ENCODE results near the gene BEX2. TPM values are rescaled to one million over a fixed set of nuclear protein-coding genes. Genes with fewer than 3 reads are reported as not detected.

Gene BEX2
- polyA plus RNA-seq, 1 donor, result 55.9 TPM

GRCh38 chrX:103276581-103277002 is 34.2 kb downstream of the BEX2 start, which contains the start of gene TCEAL5:
Gene TCEAL5, minus strand, starts transcription at chrX:103276750. Its CDS starts 2,187 bp downstream, at chrX:103274563.
- H3K27me3 ChIP-seq (ENCODE audit: control insufficient read depth, insufficient read depth, low read length), result peaks cover 13% of the 10 kb centered on the region
- peak; percentile 20 to 31 for DNase-seq
- WGBS (ENCODE audit: insufficient coverage, low lambda C conversion rate), result no CpG with 5 or more reads among the region's 17 CpGs
- H3K4me1 ChIP-seq (ENCODE audit: control insufficient read depth, insufficient read depth, low read length), result no peaks in the 10 kb centered on the region
- H3K27ac ChIP-seq (ENCODE audit: low read length), result no peak within 1 kb of the TSS
- no peaks in the 10 kb centered on the region for H3K36me3 ChIP-seq (ENCODE audit: control insufficient read depth, insufficient read depth, low read length)
- H3K9me3 ChIP-seq (ENCODE audit: control insufficient read depth, low read depth, low read length), result no peaks in the 10 kb centered on the region
- peak within 1 kb of the TSS; percentile 28 for H3K4me3 ChIP-seq (ENCODE audit: low read length)

- no peak overlapping the region for H3K27ac ChIP-seq (ENCODE audit: low read length)
- no peaks in the 10 kb centered on the region for H3K9me3 ChIP-seq (ENCODE audit: control insufficient read depth, low read depth, low read length)
- WGBS (ENCODE audit: insufficient coverage, low lambda C conversion rate), result no CpG with 5 or more reads among the region's 23 CpGs
- no peaks in the 10 kb centered on the region for H3K4me1 ChIP-seq (ENCODE audit: control insufficient read depth, insufficient read depth, low read length)
- H3K4me3 ChIP-seq (ENCODE audit: low read length), result peak overlapping the region; percentile 28
- DNase-seq, result no peak
- no peaks in the 10 kb centered on the region for H3K36me3 ChIP-seq (ENCODE audit: control insufficient read depth, insufficient read depth, low read length)
- H3K27me3 ChIP-seq (ENCODE audit: control insufficient read depth, insufficient read depth, low read length), result peaks cover 13% of the 10 kb centered on the region
Observed at GRCh38 chrX:103275947-103276567, 34.7 kb downstream of the BEX2 start.

GRCh38 chrX:103274284-103274683 is 36.5 kb downstream of the BEX2 start:
- no peak overlapping the region for H3K4me3 ChIP-seq (ENCODE audit: low read length)
- DNase-seq, result no peak
- peaks cover 13% of the 10 kb centered on the region for H3K27me3 ChIP-seq (ENCODE audit: control insufficient read depth, insufficient read depth, low read length)
- no peaks in the 10 kb centered on the region for H3K9me3 ChIP-seq (ENCODE audit: control insufficient read depth, low read depth, low read length)
- WGBS (ENCODE audit: insufficient coverage, low lambda C conversion rate), result 100% methylated on average over 4 of the region's 4 CpGs
- no peak overlapping the region for H3K27ac ChIP-seq (ENCODE audit: low read length)
- H3K36me3 ChIP-seq (ENCODE audit: control insufficient read depth, insufficient read depth, low read length), result no peaks in the 10 kb centered on the region
- no peaks in the 10 kb centered on the region for H3K4me1 ChIP-seq (ENCODE audit: control insufficient read depth, insufficient read depth, low read length)

Other genes starting within 250 kb of the BEX2 start
- gene BEX1, start 246.8 kb downstream of the BEX2 start, polyA plus RNA-seq, result 88.9 TPM
- 0.52 TPM for gene NXF3, start 217.8 kb downstream of the BEX2 start, polyA plus RNA-seq
- gene BEX4, start 95.9 kb downstream of the BEX2 start, polyA plus RNA-seq, result 94.7 TPM
- gene TCEAL8, start 55.8 kb downstream of the BEX2 start, polyA plus RNA-seq, result 114 TPM
- 6.2 TPM for gene TCEAL5, start 34.2 kb downstream of the BEX2 start, polyA plus RNA-seq
- 27.3 TPM for gene TCEAL7, start 19.2 kb upstream of the BEX2 start, polyA plus RNA-seq
- 135 TPM for gene TCEAL9, start 45.5 kb upstream of the BEX2 start, polyA plus RNA-seq
- 191 TPM for gene BEX3, start 65.5 kb upstream of the BEX2 start, polyA plus RNA-seq
- gene RAB40A, start 208.5 kb upstream of the BEX2 start, polyA plus RNA-seq, result 1.8 TPM

Measured in large intestine (tissue), 3 donors.